Activated CD8-positive, alpha-beta memory T cell treated with anti-CD3 and anti-CD28 coated beads, Interleukin-2, amount 50 U/mL, for 24 hours (primary cell): Measurements from ENCODE around the gene ITIH1.
"Not testable (repeated sequence)": the region's sequence is repeated elsewhere in the genome, so short reads cannot be mapped to it uniquely, and the experiment has no call there.

Experiments used
- DNase-seq: peaks from one replicate; pipeline ENCODE4 v3.0.0-alpha.2; 2020; ENCODE audit errors: extremely low read depth

ITIH1 gene

DNA sequence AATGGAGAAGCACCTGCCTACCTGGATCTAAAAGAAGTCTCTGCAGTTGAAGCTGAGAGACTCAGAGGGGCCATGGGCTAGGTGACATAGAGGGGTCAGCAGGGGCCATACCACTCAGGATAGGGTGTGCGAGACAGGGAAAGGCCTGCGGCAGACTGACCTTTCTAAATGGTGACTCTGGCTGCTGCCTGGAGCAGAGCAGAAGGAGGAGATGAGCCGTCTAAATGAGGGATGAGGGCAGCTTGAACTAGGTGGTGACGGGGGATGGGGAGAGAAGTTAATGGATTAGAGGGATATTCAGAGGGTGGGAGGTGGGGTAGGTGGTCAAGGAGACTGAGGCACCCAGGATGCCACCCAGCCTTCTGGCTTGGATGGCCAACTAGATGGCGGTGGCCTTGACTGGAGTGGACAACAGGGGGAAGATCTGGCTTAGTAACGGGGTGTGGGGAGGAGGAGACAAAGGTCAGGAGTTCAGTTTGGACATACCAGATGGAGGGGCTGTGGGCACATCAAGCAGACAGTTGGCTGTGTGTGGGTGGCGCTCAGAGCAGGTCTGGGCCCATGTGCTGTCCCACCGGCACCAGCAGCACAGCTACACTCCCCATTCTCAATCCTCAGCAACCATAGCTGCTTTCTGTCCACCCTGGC, 3.2 kb upstream of the ITIH1 start:
- DNase-seq = no peak

GRCh38 chr3:52774901-52775864, 2.2 kb upstream of the ITIH1 start:
- no peak for DNase-seq

- DNase-seq = no peak
These were observed 1.5 kb upstream of the ITIH1 start for GRCh38 chr3:52775877-52776276.

DNA sequence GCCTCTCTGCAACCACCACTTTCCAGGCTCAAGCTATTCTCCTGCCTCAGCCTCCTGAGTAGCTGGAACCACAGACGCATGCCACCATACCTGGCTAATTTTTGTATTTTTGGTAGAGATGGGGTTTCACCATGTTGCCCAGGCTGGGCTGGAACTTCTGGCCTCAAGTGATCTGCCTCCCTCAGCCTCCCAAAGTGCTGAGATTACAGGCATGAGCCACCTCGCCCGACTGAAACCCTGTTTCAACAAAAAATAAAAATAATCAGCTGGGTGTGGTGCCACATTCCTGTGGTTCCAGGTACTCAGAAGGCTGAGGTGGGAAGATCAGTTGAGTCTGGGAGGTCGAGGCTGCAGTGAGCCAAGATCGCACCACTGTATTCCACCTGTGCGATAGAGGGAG, 913 bp upstream of the ITIH1 start:
- not testable (repeated sequence) for DNase-seq

- no peak for DNase-seq
These were observed 783 bp downstream of the ITIH1 start for GRCh38 chr3:52777959-52778805.

DNA sequence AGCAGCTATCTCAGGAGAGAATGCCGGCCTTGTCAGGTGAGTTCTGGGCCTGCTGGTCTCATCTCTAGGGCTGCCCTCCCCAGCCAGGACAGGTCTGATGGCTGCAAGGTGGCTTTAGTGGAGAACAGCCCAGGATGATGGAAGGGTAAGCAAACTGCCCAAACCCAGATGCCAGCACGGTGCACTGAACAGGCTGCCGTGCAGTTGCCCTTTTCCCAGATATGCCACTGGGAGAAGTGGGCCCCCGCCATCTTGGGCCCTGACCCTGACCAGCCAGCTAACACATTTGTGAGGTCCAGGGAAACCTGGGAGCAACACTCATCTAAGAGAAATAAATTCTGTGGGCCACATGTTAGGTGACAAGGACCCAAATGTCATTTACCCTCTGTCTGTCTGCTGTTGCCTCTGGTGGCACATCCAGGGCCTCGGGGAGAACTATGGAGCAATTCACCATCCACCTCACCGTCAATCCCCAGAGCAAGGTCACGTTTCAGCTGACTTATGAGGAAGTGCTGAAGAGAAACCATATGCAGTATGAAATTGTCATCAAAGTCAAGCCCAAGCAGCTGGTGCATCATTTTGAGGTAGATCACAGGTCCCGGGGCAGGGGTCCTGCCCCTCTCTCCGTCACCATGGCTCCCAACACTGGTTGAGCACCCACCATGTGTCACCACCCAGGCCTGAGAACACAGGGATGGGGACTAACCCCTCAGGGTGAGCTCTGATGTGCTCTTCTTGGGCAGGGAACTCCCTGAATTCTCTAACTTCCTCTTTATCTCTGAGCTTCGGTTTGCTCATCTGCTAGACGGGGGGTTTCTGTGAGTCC, 1.8 kb downstream of the ITIH1 start:
- no peak for DNase-seq

DNA sequence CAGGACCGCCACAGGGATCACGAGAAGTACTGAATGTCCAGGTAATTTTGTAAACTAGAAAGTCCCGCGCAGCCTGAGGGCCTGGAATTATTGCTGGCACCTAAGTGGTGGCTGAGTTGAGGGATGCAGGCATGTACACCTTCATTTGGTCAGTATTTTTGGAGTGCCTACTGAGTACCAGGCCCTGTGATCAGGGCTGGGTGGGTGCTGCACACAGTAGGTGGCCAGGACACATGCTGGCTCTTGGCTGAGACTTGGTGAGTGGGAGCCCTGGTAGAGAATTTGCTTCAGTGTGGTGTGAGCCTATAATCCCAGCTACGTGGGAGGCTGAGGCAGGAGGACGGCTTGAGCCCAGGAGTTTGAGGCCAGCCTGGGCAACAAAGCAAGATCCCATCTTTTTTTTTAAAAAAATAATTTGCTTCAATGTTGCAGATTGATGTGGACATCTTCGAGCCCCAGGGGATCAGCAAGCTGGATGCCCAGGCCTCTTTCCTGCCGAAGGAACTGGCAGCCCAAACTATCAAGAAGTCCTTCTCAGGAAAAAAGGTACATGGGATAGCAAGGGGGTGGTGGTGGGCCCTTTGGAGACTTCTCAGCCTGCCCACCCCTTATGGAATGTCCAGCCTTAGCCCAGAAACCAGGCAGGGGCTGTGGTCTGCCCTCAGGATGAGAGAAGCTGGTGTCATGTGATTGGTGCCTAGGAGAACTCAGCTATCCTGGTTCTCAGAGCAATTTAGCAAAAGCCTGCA, 2.6 kb downstream of the ITIH1 start:
- DNase-seq = no peak

GRCh38 chr3:52781741-52782140, 4.3 kb downstream of the ITIH1 start:
- DNase-seq = no peak

DNA sequence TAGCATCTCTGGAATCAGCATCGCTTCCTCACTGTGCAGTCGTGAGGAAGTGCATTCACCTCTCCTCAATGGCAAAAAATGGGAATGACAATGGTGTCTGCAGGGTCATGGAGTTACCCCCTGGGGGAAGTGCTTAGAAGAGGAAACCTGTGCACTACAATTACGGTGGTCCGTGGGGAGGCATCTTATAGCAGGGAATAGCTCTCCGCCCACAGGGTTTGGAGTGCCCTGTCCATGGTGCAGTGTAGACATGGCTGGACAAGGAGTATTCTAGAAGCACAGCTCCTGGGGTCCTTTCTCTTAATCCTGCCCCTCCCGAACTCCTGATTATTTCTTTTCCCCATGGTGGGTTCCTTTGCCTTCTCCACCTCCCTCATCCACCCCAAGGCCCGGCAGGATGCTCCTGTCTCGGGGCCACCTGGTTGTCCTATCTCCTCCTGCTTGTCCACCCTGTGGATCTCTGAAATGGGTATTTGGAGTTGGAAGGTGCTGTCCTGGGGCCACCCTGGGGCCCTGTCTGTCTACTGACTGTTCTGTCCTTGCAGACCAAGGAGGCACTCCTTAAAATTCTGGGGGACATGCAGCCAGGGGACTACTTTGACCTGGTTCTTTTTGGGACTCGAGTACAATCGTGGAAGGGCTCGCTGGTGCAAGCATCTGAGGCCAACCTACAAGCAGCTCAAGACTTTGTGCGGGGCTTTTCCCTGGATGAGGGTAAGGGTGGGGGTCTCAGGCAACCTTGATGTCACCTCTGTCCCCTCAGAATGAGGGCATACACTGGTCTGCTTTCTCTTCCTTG, 5.2 kb downstream of the ITIH1 start:
- no peak for DNase-seq

DNA sequence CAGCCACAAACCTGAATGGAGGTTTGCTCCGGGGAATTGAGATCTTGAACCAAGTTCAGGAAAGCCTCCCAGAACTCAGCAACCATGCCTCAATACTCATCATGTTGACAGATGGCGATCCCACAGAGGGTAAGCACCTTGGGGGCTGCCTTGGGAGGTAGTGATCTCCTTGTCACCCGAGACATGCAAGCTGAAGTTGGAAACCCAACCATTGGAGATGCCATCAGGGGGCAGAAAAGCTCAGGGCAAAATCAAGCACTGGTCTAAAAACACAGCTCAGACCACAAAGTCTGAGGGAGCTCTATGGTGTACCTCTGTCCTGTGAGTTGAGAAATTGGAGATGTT, 5.8 kb downstream of the ITIH1 start:
- DNase-seq = no peak

GRCh38 chr3:52784021-52784621, 6.7 kb downstream of the ITIH1 start:
- DNase-seq = no peak

- DNase-seq = no peak
These were observed 7.7 kb downstream of the ITIH1 start for GRCh38 chr3:52784931-52785590.

- DNase-seq = no peak
These were observed 9.2 kb downstream of the ITIH1 start for GRCh38 chr3:52786330-52787215.

DNA sequence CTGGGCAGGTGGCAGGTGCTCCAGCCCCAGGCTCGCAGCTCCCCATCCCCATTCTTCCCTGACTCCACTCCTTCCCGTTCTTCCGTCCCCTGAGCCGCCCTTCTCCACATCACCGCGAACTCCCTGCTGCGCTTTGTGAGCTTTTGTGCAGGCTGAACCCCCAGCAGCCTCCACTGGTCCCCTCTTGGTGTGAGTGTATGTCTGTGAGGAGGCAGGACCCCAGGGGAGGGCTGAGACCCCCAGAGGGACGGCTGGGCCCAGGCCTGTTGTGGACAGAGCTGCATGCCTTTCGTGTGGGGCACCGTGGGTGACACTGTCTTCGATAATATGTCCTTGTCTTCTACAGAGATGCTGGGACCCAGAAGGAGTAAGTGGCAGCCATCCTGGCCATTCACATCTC, 9.8 kb downstream of the ITIH1 start:
- DNase-seq = no peak

GRCh38 chr3:52787672-52788625, 10.6 kb downstream of the ITIH1 start:
- DNase-seq = no peak

DNA sequence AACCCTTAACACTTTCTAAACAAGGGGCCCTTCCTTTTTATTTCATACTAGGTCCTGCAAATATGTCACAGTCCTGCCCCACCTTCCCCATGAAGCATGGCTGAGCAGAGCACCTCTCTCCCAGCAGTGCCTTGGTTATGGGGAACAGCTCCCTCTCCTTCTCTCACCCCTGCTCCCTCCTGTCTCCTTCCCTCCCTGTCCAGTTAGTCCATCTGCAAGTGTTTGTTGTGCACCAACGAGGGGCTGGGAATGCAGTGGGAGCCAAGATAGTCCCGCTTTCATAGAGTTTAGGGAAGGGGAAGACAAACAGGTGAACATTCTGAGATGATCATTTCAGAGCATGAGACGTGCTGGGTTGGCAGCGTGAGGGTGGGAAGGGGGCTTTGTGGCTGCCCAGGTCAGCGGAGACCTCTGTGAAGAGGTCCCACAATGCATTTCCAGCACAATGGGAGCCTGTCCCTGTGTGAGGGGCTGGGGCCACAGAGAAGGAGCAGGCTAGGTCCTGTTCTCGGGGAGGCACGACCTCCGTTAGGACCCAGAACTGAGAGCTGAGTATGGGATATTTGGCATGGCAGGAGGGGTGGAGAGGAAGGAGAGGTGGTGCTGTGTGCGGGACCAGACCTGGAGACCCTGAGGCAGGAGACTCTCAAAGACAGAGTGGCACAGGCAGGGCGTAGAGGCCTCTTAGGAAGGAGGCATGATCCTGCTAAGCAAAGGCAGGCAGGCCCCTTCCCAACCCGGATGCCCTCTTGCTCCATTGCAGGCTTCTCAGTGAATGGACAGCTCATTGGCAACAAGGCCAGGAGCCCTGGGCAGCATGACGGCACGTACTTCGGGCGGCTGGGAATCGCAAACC, 11.7 kb downstream of the ITIH1 start:
- no peak for DNase-seq
